Caco-2 (cell line): ENCODE measurements around the gene SMIM17. TPM values are rescaled to one million over a fixed set of nuclear protein-coding genes. Genes with fewer than 3 reads are reported as not detected.
A peak's percentile ranks its signal among the peaks of the same experiment; 100 is the strongest.

ENCODE experiments used
- BruUV-seq: library from RNA; stranded (reverse); fragments of 400-500 nt; replicated peaks from 2 replicates; lab custom pipeline; 2021; lab: Mats Ljungman, UMichigan
- CTCF ChIA-PET: fragments of 300-600 bp; sonication (Branson Sonifier 250); formaldehyde crosslinking; loops from one replicate; lab custom pipeline; 2022; ENCODE audit warnings: antibody characterized with exemption; lab: Charles Lee
- POLR2A ChIA-PET: fragments of 300-600 bp; sonication (Branson Sonifier 250); formaldehyde crosslinking; loops from one replicate; lab custom pipeline; 2022; ENCODE audit warnings: antibody characterized with exemption; lab: Charles Lee
- DNase-seq, 2 experiments: peaks; one replicate each; pipeline versions ENCODE4 v3.0.0 to v3.0.0-alpha.2; 2020 to 2022
- H3K27me3 ChIP-seq: replicated peaks from 2 replicates; pipeline ENCODE4 v1.6.0; 2011; ENCODE audit warnings: low read length; ENCODE audit not compliant: control insufficient read depth, insufficient read depth
- H3K36me3 ChIP-seq: 2 replicates; pipeline ENCODE4 v1.5.1; 2011; ENCODE audit warnings: low read length; ENCODE audit not compliant: control insufficient read depth, insufficient read depth
- H3K4me1 ChIP-seq: fragments of 250-450 bp; sonication (Bioruptor Pico); 2 replicates; pipeline ENCODE4 v1.5.1; 2020; ENCODE audit warnings: mild to moderate bottlenecking
- H3K4me3 ChIP-seq: 2 replicates; pipeline ENCODE4 v1.5.1; 2011; ENCODE audit warnings: low read depth, mild to moderate bottlenecking, control low read depth, low read length
- H3K9me3 ChIP-seq: fragments of 250-450 bp; sonication (Bioruptor Pico); 2 replicates; pipeline ENCODE4 v1.5.1; 2020; ENCODE audit warnings: mild to moderate bottlenecking, moderate library complexity
- H3K27ac Mint-ChIP-seq: one replicate; pipeline ENCODE4 v1.8.0; 2022; ENCODE audit warnings: mixed read lengths; ENCODE audit not compliant: unreplicated experiment
- H3K27me3 Mint-ChIP-seq: one replicate; pipeline ENCODE4 v1.8.0; 2022; ENCODE audit warnings: mixed read lengths; ENCODE audit not compliant: insufficient read depth, unreplicated experiment
- H3K36me3 Mint-ChIP-seq: one replicate; pipeline ENCODE4 v1.8.0; 2022; ENCODE audit warnings: mild to moderate bottlenecking, mixed read lengths; ENCODE audit not compliant: insufficient read depth, unreplicated experiment
- H3K4me1 Mint-ChIP-seq: one replicate; pipeline ENCODE4 v1.8.0; 2022; ENCODE audit warnings: low read depth, mixed read lengths; ENCODE audit not compliant: unreplicated experiment
- H3K4me3 Mint-ChIP-seq: one replicate; pipeline ENCODE4 v1.8.0; 2022; ENCODE audit warnings: mild to moderate bottlenecking, moderate library complexity, mixed read lengths; ENCODE audit not compliant: unreplicated experiment
- H3K9me3 Mint-ChIP-seq: one replicate; pipeline ENCODE4 v1.8.0; 2022; ENCODE audit warnings: mixed read lengths; ENCODE audit not compliant: unreplicated experiment
- intact Hi-C: fragments of 100-400 bp; cut with micrococcal nuclease; formaldehyde crosslinking; loops from one replicate; pipeline ENCODE4 v1.10.0; 2022; ENCODE audit not compliant: unreplicated experiment
- total RNA-seq: library from RNA; stranded (reverse); gene quantifications from 2 replicates; pipeline ENCODE4 v1.2.3, GENCODE V29; 2022
- TF ChIP-seq, protein P1 (sequence below), 2 experiments: fragments of 200-600 bp in 1 of 2; IDR thresholded peaks; 1 replicate in 1 of 2; 2 replicates in 1 of 2; pipeline versions ENCODE4 v1.5.1 to v1.8.0; 2011 to 2022; ENCODE audit warnings: antibody characterized with exemption in 1 of 2, control low read depth in 1 of 2, inconsistent platforms in 1 of 2, low read depth in 1 of 2, low read length in 1 of 2, mild to moderate bottlenecking in 1 of 2, moderate library complexity in 1 of 2; ENCODE audit not compliant: insufficient read depth in 1 of 2, severe bottlenecking in 1 of 2, unreplicated experiment in 1 of 2

SMIM17 gene
- total RNA-seq, 1 experiment from 2014 or later: not detected

DNA sequence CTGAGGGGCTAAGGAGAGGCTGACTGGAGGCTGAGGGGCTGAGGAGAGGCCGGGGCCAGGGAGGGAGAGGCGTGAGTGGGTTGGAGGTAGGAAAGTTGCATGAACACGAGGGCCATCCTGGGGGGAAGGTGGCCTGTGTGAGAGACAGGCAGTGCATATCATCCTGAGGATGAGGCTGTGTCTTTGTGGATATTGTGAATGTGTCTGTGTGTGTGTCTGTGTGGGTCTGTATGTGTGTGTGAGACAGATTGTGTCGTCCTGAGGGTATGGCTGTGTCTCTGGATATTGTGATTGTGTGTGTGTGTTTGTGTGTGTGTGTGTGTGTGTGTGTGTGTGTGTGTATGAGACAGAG, 47.4 kb upstream of the SMIM17 start:
- Histone ChIP-seq H3K9me3 (peaks cover 10% of the 10 kb centered on the region; the same call in 1 of the 2 replicates), H3K27me3 (no peaks in the 10 kb centered on the region), H3K4me3 (peak overlapping the region; percentile 59), H3K4me1 (no peaks in the 10 kb centered on the region), H3K36me3 (no peaks in the 10 kb centered on the region)
- no peaks in the 10 kb centered on the region for H3K27me3 Mint-ChIP-seq
- DNase-seq: no peak
- no peaks in the 10 kb centered on the region for H3K4me1 Mint-ChIP-seq
- peak overlapping the region; percentile 72 for H3K4me3 Mint-ChIP-seq
- peaks cover 50% of the 10 kb centered on the region for H3K9me3 Mint-ChIP-seq
- TF ChIP-seq, protein P1, sequence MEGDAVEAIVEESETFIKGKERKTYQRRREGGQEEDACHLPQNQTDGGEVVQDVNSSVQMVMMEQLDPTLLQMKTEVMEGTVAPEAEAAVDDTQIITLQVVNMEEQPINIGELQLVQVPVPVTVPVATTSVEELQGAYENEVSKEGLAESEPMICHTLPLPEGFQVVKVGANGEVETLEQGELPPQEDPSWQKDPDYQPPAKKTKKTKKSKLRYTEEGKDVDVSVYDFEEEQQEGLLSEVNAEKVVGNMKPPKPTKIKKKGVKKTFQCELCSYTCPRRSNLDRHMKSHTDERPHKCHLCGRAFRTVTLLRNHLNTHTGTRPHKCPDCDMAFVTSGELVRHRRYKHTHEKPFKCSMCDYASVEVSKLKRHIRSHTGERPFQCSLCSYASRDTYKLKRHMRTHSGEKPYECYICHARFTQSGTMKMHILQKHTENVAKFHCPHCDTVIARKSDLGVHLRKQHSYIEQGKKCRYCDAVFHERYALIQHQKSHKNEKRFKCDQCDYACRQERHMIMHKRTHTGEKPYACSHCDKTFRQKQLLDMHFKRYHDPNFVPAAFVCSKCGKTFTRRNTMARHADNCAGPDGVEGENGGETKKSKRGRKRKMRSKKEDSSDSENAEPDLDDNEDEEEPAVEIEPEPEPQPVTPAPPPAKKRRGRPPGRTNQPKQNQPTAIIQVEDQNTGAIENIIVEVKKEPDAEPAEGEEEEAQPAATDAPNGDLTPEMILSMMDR (IDR thresholded peaks at IDR 0.05; ENCODE audit: insufficient read depth in 1 of 2, low read depth in 1 of 2, low read length in 1 of 2, severe bottlenecking in 1 of 2, unreplicated experiment in 1 of 2): no peak
- no peak overlapping the region for H3K27ac Mint-ChIP-seq
- ChIA-PET POLR2A (no interaction called here), CTCF (no interaction called here)
- intact Hi-C loops: loop anchor here (1.0 kb wide), 1 partner anchor 28 kb away; the partner anchor contains the start of gene ZNF470
- BruUV-seq: no TSS peak
- no peaks in the 10 kb centered on the region for H3K36me3 Mint-ChIP-seq

DNA sequence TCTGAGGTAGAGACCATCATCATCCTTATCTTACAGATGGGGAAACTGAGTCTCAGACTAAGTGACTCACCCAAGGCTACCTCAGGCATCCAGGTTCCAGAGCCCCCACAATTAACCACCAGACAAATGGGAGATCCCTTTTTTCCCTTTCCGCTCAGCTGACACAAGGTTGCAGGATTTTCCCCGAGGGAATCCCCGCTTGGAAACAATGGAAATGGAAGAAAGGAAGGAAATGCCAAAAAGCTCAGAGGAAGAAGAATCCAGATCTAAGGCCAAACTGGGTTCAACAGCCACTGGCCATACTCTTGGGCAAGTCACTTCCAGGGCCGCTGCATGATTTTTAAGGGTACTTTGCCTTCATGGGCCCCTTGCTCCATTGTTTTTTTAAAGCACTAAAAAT, 46.3 kb upstream of the SMIM17 start:
- H3K9me3 Mint-ChIP-seq: peaks cover 48% of the 10 kb centered on the region
- POLR2A ChIA-PET: no interaction called here
- no TSS peak for BruUV-seq
- no peak overlapping the region for H3K4me3 ChIP-seq
- H3K4me3 Mint-ChIP-seq: no peak overlapping the region
- H3K4me1 Mint-ChIP-seq: no peaks in the 10 kb centered on the region
- TF ChIP-seq, protein P1 (IDR thresholded peaks at IDR 0.05; ENCODE audit: insufficient read depth in 1 of 2, low read depth in 1 of 2, low read length in 1 of 2, severe bottlenecking in 1 of 2, unreplicated experiment in 1 of 2): no peak
- CTCF ChIA-PET: no interaction called here
- H3K4me1 ChIP-seq: no peaks in the 10 kb centered on the region
- intact Hi-C loops: no loop called here
- H3K27me3 Mint-ChIP-seq: no peaks in the 10 kb centered on the region
- no peaks in the 10 kb centered on the region for H3K36me3 ChIP-seq
- H3K36me3 Mint-ChIP-seq: no peaks in the 10 kb centered on the region
- H3K27me3 ChIP-seq: no peaks in the 10 kb centered on the region
- DNase-seq: no peak
- peaks cover 10% of the 10 kb centered on the region; the same call in 1 of the 2 replicates for H3K9me3 ChIP-seq
- H3K27ac Mint-ChIP-seq: no peak overlapping the region

DNA sequence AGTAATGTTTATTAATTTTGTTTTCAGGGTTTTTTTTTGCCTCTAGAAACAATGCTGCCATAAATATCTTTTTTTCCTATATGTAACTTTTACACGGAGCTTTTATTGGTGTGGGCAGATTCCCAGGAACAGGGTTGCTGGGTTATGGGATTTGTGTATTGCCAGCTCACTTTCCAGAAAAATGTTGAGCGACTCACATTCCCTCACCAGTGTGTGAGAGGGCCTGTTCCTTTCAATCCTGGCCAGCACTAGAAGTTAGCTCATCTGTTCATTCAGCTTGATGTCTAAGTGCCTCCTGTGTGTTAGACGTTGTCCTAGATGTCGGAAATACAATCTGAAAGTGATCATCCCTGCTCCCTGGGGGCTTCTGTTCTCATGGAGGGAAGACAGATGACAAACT, 45.3 kb upstream of the SMIM17 start:
- H3K36me3 ChIP-seq: no peaks in the 10 kb centered on the region

More for the DNA sequence above, 45.3 kb upstream of the SMIM17 start:
- TF ChIP-seq, protein P1 (IDR thresholded peaks at IDR 0.05; ENCODE audit: insufficient read depth in 1 of 2, low read depth in 1 of 2, low read length in 1 of 2, severe bottlenecking in 1 of 2, unreplicated experiment in 1 of 2): no peak
- intact Hi-C loops: no loop called here
- H3K4me1 Mint-ChIP-seq: no peaks in the 10 kb centered on the region
- no peaks in the 10 kb centered on the region for H3K27me3 Mint-ChIP-seq
- POLR2A ChIA-PET: no interaction called here
- no peak for DNase-seq
- Histone ChIP-seq H3K4me1 (no peaks in the 10 kb centered on the region), H3K4me3 (no peak overlapping the region), H3K9me3 (peaks cover 7% of the 10 kb centered on the region; the same call in 1 of the 2 replicates), H3K27me3 (no peaks in the 10 kb centered on the region)
- peaks cover 42% of the 10 kb centered on the region for H3K9me3 Mint-ChIP-seq
- H3K27ac Mint-ChIP-seq: no peak overlapping the region
- CTCF ChIA-PET: no interaction called here
- no peaks in the 10 kb centered on the region for H3K36me3 Mint-ChIP-seq
- no peak overlapping the region for H3K4me3 Mint-ChIP-seq
- no TSS peak for BruUV-seq
